Vagina (tissue), 2 donors: Measurements from ENCODE around the gene ASPDH.

Source experiments
- CTCF ChIP-seq, 3 experiments: fragments of 450-650 bp in 2 of 3; fragments of 200-600 bp in 1 of 3; sonication (generic) in 1 of 3; IDR thresholded peaks; one replicate each; pipeline ENCODE4 v1.5.1; 2017 to 2019; ENCODE audit warnings: antibody characterized with exemption in 3 of 3, mild to moderate bottlenecking in 2 of 3, moderate library complexity in 2 of 3
- POLR2A ChIP-seq, 2 donors: fragments of 450-650 bp; IDR thresholded peaks; one replicate each; pipeline ENCODE4 v1.6.1; 2017; ENCODE audit warnings: antibody characterized with exemption in 2 of 2, mild to moderate bottlenecking in 2 of 2, moderate library complexity in 2 of 2

GRCh38 chr19:50512112-50512998, 1.4 kb downstream of the ASPDH start:
- TF ChIP-seq CTCF (IDR thresholded peaks at IDR 0.05) = no peak
- no peak for TF ChIP-seq POLR2A (IDR thresholded peaks at IDR 0.05)
